DND-41 (cell line): ENCODE data around the gene MRE11.

ENCODE experiments used
- EZH2 ChIP-seq: IDR thresholded peaks from 3 replicates; pipeline ENCODE4 v1.6.1; 2012; ENCODE audit warnings: borderline replicate concordance, low read depth, mild to moderate bottlenecking, moderate library complexity, low read length, inconsistent platforms; ENCODE audit not compliant: severe bottlenecking
- TF ChIP-seq, protein P1 (sequence below): IDR thresholded peaks from 2 replicates; pipeline ENCODE4 v1.5.1; 2012; ENCODE audit warnings: borderline replicate concordance, low read length, moderate library complexity, mild to moderate bottlenecking; ENCODE audit not compliant: poor library complexity, severe bottlenecking; ENCODE audit errors: extremely low read depth

DNA sequence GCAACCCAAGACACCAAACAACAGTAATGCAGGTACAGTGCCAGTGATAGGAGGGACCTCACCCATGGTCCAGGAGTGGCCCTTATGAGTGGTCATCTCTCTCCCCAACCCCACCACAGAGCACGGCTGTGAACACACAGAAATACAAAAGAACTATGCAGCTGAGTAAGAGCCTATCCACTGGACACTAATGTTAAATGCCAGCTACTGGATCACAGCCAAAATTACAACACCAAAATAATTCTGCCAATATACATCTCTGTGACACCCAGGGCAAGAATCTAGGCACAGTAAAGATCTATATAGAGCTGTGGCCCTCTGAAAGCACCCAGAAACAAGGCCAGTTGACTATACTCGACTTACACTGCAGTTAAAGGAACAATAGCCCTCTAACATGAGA is 69.6 kb downstream of the MRE11 start:
- TF ChIP-seq, protein P1, sequence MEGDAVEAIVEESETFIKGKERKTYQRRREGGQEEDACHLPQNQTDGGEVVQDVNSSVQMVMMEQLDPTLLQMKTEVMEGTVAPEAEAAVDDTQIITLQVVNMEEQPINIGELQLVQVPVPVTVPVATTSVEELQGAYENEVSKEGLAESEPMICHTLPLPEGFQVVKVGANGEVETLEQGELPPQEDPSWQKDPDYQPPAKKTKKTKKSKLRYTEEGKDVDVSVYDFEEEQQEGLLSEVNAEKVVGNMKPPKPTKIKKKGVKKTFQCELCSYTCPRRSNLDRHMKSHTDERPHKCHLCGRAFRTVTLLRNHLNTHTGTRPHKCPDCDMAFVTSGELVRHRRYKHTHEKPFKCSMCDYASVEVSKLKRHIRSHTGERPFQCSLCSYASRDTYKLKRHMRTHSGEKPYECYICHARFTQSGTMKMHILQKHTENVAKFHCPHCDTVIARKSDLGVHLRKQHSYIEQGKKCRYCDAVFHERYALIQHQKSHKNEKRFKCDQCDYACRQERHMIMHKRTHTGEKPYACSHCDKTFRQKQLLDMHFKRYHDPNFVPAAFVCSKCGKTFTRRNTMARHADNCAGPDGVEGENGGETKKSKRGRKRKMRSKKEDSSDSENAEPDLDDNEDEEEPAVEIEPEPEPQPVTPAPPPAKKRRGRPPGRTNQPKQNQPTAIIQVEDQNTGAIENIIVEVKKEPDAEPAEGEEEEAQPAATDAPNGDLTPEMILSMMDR: no peak
- TF ChIP-seq EZH2: no peak
